ENCODE measurements around the gene MACROD1.
A peak's percentile ranks its signal among the peaks of the same experiment; 100 is the strongest.
"Not testable (repeated sequence)": the region's sequence is repeated elsewhere in the genome, so short reads cannot be mapped to it uniquely, and the experiment has no call there.

MACROD1 gene

DNA sequence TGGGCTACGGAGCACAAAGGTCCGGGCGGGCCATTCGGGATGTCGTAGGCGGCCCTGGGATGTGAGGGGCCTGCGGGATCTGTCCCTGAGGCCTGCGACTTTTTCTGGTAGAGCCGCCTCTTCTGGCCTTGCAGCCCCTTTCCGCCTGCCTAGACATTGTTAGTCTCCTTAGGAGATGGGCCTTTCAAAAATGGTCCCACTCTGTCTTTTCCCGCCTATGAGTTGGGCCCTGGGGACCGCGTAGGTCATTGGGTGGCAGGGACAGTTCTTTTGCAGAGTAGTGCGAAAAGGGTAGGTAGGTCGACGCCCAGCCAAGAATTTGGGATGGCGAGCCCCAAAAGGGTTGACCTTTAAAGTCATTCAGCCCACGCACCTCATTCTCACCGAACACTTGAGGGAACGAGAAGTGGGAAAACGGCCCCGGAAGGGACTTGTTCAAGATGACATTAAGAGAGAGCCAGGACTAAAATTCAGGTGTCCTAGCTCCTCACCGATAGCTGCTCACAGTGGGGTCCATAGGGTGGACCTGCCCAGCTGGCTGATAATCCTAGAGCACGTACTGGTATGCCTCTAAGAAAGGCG is 178.9 kb downstream of the MACROD1 start:
- DNase-seq: no peak

DNA sequence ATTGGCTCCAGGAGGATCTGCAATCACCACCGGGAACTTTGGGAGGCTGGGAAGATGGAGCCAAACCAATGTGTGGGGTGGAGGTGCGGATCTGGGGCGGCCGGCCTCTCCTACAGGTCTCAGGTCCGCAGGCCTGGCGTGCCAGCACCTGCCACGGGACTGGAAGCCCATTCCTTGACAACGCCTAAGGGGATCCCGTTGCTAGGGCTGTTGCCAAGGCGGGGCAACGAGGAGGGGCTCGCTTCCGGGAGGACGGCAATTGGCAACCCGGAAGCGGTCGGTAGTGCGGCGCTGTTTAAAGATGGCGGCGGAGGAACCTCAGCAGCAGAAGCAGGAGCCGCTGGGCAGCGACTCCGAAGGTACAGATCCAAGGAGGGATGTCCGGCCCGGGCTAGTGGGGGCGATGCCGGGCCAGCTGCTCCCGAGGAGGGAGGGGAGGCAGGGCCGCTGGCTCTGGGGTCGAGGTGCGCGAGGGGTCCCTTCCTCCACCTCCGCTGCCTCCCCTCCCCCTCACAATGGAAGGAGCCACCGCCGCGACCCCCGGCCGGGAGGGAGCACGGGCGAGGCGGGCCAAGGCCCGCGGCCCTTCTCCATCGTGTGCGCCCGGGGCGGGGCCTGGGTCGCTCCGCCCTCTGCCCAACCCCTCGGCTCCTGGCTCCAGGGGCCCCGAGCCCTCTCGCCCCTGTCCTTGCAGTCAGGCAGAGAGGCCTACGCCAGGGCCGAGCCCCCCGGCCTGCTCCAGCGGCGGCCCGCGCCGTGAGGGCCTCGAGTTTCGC is 179.6 kb downstream of the MACROD1 start, which contains the start of gene OTUB1:
Gene OTUB1, plus strand, starts transcription at position 283 of the 776 bp plus-strand sequence. Its CDS starts 19 bp downstream, at position 302.
- DNase-seq: peak; percentile 94

DNA sequence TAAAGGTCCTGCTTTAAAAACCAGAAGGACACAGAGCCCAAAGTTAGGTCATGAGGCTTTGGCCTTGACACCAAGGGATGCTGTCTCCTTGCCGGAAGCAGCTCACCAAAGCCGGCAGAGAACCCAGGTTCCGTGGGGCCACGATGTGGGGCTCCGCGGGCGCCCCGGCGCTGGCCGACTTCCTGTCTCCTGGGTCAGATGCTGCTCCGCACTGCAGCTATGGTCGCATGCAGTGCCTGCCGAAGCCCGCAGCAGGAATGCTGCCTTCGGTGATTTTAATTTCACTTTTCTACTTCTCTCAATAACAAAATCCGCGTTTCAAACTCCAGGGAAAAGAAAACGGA is 180.1 kb downstream of the MACROD1 start:
- DNase-seq: no peak

- no peak for DNase-seq
Observed at GRCh38 chr11:63979426-63979825, 186.5 kb downstream of the MACROD1 start.

DNA sequence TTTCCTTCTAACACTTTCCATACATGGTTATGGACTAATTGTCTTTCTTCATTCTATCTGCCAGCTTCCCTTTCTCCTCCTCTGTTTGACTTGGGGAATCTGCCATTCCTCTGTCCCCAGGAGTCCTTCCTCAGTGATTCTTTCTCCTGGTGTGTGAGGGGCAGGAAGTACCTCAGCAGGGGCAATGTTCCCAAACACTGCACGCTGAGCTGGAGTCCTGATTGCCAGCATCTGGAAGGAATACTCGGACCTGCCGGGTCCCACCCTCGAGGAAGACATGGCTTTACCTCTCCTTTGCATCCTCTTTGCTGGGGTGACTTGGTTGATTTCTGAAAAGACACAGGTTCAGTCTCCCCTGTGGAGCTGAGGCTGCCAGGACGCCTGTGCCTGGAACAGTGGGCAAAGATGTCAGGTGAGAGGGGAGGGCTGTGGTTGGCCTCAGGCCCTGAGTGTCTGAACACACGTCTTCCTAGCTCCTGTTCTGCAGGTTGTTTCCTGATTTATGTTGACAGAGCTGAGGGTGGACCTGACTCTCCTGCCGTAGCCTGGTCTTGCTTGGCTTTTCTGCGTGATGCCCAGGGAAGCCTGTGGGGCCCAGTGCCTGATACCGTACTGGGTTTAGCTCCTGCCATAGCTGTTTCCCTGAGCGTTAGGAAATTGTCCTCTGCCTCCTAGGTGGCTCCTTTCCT is 187.2 kb downstream of the MACROD1 start:
- DNase-seq: no peak

DNA sequence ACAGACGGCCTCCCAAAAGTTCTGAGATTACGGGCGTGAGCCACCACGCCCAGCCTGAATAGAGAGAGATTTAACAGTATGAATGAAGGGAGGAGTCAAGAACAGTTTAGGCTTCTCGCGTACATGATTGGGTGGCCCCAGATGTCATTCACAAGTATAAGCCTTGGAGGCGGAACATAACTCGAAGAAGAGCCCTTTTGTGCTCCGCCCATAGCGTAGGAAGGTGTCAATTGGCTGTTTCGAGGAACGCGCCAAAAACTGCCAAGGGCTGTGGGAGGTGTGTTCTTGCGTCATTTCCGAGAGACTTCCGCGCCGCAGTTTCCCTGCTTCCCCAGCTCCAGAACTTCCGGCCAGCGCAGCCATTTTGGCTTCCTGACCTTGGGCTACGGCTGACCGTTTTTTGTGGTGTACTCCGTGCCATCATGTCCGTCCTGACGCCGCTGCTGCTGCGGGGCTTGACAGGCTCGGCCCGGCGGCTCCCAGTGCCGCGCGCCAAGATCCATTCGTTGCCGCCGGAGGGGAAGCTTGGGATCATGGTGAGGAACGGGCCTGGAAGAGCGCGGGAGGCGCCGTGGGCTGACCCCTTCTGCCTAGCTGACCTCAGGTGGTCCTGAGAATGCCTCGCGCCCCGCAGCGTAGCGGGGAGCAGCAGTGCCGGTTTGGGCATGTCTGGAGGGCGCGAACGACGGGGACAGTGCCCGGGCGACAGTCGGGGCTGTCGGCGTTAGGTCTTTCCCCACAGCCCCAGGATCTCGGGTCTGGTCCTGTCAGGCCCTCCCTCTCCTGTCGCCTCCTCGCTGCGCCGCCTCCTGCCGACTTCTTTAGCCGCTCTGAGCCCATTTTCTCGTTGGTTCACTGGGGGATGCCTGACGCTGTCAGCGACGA is 191.4 kb downstream of the MACROD1 start, which contains the start of gene COX8A:
Gene COX8A, plus strand, starts transcription at position 362 of the 885 bp plus-strand sequence. Its CDS starts 61 bp downstream, at position 423.
- peak; percentile 99 for DNase-seq

- DNase-seq: not testable (repeated sequence)
Observed at GRCh38 chr11:63973912-63974258, 192.0 kb downstream of the MACROD1 start.

DNA sequence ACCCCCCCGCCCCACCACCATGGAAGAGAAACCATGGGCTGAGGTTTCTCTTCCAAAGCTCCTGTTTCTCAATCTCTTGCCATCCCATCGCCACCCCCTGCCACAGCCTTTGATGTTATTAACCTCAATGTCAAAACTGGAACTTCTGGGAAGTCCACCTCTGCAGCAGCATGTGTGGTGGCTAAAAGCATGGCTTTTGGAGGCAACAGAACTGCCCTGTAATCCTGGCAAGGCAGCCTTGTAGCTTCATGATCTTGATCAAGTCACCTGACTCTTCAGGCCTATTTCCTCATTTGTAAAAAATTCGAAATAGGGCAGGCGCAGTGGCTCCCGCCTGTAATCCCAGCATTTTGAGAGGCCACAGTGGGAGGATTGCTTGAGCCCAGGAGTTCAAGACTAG is 195.0 kb downstream of the MACROD1 start:
- DNase-seq: no peak

- no peak for DNase-seq
Observed at GRCh38 chr11:63969461-63969860, 196.5 kb downstream of the MACROD1 start.

GRCh38 chr11:63966444-63966843 is 199.5 kb downstream of the MACROD1 start:
- DNase-seq: no peak

- DNase-seq: not testable (repeated sequence)
Observed at GRCh38 chr11:63963895-63964294, 202.0 kb downstream of the MACROD1 start.

- peak; percentile 56 for DNase-seq
Observed at GRCh38 chr11:63961608-63962412, 204.1 kb downstream of the MACROD1 start.

GRCh38 chr11:63958008-63958407 is 207.9 kb downstream of the MACROD1 start:
- DNase-seq: no peak

GRCh38 chr11:63952570-63952969 is 213.3 kb downstream of the MACROD1 start:
- DNase-seq: no peak

DNA sequence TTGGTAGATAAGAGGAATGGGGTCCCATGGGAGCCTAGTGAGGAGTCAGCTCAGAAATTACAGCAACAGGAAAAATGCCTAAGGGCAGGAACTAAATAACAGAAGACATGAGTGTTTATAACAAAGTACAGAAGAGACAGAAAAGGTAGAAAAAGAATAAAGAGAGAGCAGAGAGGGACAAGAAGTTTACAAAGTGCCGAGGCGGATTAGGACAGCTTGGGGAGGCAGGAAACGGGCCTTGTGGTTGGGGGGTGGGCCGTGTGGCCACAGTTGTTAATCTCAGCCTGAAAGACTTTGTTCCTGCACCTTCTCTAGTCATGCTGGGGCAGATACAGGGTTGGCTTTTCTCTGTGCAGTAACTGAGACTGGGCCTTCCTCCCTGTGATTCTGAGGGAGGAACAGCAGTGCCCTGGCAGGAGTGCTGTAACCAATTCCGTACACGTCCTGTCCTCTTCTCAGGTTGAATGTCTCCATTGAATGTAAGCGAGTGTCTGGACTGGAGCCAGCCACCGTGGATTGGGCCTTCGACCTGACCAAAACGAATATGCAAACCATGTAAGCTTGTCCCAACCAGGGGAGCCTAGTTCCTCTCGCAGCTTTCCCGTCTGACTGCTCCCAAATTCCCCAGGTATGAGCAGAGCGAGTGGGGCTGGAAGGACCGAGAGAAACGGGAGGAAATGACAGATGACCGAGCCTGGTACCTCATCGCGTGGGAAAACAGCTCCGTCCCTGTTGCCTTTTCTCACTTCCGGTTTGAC is 214.0 kb downstream of the MACROD1 start:
- no peak for DNase-seq
